HG03280 (cell line): ENCODE data around the gene STARD13.
"Not testable (repeated sequence)": the region's sequence is repeated elsewhere in the genome, so short reads cannot be mapped to it uniquely, and the experiment has no call there.

ENCODE experiments used
- ATAC-seq: cut with Tn5 transposase; IDR thresholded peaks from one replicate; pipeline ENCODE4 v1.9.1; 2021; ENCODE audit warnings: mild to moderate bottlenecking, moderate library complexity; ENCODE audit not compliant: unreplicated experiment

STARD13 gene

GRCh38 chr13:33181264-33181663, 104.3 kb downstream of the STARD13 start:
- no peak for ATAC-seq

DNA sequence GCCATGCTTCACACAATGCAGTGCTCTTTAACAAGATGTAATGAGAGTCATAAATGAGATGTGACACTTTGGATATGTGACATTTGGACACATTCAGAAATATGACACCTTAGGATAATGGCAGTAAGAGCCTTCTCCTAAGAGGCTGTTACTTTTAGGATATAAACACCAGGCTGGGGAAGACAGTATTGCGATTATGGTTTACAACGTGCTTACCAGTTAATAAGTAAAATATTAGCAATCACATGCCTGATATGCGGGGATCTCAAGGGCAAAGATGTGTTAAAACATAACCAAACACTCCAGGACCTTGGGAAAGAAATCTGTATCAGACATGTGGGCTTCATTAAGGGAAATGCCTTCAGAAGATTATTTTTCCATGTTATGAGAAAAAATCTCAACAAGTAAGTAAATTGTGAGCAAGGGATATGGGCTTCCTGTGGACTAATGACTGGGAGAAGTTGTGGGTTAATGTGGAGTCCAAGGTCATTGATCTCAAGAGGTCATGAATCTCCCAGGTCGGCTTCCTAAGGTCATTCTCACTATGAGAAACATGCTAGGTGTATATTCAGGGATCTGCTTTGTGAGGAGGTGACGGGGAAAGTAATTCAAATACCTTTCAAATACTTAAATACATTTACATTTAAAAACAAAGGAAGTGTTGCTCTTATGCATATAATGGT, 105.3 kb downstream of the STARD13 start:
- ATAC-seq = no peak

GRCh38 chr13:33179463-33179862, 106.1 kb downstream of the STARD13 start:
- ATAC-seq = no peak

GRCh38 chr13:33178209-33178840, 107.2 kb downstream of the STARD13 start:
- no peak for ATAC-seq

DNA sequence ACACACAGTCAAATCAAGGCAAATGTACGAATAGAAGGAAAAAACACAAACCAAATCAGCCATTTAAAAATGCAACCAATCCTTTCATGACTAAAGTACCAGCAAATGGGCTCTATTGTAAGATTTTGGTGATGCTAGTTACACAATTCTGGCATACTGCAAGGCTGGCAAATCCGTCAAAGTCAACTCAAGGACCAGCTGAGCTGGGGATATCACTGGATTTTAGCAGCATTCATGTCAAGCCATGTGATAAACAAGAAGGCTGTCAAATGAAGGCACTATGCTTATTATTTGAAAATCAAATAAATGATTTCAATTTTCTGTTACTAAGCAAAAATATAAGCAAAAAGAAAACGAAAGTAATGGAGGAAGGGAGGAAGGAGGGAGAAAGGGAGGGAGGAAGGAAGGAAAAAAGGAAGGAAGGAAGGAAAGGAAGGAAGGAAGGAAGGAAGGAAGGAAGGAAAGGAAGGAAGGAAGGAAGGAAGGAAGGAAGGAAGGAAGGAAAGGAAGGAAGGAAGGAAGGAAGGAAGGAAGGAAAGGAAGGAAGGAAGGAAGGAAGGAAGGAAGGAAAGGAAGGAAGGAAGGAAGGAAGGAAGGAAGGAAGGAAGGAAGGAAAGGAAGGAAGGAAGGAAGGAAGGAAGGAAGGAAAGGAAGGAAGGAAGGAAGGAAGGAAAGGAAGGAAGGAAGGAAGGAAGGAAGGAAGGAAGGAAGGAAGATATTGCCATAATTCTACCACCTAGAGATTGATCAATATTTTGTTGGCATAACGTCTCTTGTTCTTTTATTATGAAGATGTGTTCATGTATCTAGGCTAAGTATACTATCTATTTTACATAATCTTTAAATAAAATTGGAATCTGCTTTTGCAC, 108.0 kb downstream of the STARD13 start:
- not testable (repeated sequence) for ATAC-seq

- no peak for ATAC-seq
These were observed 109.0 kb downstream of the STARD13 start for GRCh38 chr13:33176526-33176925.

DNA sequence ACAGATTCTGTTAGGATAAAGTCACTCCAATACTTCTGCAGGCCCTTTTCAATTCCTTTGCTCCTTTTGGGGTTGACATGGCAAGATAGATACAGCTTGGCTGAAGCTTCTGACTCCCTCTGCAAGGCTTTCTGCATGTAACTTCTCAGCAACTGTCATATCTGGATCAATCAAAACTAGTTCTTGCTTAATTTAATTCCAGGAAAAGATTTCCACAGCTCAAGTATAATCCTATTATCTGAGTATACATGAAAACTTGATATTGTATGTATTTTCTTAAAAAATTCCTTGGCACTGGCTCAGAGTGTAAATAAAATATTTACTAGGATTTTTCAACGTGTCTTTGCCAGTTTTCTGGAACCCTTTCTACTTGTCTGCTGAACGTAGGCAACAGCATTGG, 109.6 kb downstream of the STARD13 start:
- no peak for ATAC-seq

DNA sequence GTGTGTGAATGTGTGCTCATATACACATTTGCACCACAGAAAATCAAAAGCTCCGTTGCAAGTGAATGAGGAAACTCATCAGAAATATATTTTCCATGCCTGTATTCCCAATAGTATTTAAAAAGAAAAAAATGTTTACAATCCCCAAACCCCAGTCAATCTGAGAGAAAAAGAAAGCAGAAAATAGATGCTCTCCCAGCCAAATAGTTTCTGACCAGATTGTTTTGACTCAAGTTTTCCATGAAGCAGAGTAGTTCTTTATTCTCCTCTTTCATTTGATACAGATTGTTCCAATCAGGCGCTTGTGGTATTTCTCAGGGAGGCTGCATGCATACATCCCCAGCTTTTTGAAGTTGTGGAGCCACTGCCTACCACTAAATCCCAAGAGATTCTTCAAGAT, 110.6 kb downstream of the STARD13 start:
- ATAC-seq = no peak

DNA sequence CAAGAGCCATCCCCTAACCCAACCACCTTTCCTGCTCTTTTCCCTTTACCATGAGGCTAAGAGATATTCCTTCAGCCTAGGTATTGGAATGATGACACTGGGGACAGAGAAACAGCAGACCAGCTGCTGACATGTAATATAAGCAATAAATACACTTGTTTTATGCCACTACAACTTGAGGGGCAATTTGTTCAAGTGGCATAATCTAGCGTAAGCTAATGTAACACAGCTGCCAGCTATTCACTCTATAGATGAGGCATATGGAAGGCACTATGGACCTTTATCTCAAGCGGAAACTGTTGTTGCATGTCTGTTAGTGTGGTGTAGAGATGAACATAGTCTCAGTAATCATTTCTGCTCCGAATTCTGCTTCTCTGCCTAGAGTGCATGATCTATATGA, 111.1 kb downstream of the STARD13 start:
- ATAC-seq = no peak

DNA sequence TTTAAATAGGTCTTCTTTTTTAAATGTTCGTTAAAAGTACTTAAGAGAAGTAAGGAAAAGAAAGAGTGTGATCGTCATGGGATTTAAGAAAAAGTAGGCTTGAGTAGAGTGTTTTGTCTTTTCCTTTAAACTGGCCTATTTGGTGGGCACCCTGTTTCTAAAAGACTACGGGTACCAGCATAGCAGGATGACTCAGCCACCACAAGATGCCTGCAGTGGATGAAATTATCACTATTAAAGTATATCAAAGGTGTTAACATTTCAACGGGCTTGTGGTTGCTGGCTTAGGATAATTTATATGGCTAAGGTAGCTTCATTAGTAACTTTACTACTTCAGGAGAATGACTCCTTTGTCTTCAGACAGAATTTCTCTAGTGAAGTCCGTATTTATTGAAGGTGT, 112.6 kb downstream of the STARD13 start:
- no peak for ATAC-seq

DNA sequence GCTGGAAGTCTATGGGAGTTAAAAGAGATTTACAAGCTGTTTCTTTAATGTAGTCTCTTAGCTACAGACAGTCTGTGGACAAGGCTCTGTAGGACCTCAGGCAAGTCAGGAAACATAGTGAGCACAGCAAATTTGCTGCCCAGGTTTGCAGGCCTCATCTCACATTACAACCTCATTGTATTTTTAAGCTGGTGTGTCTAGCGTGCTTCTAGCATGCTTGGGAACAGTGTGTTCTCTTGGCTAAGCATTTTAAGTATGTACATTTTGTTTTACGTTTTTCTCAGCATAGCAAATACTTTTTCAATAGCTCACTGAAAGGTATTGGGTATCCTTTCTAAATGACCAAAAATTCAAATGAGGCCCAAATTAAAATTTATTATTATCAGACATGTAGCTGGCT, 113.2 kb downstream of the STARD13 start:
- ATAC-seq = no peak

GRCh38 chr13:33169273-33169980, 116.1 kb downstream of the STARD13 start:
- no peak for ATAC-seq

DNA sequence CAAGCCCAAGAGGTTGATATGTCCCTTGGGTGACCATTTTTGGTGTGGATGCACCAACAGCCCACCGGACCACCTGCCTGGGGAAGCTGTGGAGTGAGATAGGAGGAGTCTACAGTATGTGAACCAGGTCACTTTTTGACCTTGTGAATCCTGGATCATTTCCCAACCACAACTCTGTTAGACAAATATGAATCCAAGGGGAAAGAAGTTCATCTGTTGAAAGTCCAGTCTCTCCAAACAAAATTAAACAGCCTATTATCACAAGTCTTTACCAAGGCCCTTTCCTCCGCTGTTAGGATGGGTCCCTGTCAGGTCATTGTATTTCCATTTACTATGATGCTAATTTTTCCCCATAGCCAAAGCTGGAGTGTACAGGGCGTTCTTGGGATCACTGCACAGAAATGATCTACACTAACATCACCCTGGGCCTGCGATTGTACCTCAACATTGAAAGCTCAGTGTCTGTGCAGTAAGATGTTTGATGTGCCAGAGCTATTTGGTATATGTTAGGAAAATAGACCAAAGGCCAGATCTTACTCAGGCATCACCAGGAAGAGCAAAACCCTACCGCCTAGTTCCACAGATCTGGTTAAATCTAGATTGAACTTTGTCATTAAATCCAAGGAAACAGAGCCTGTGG, 117.1 kb downstream of the STARD13 start:
- no peak for ATAC-seq

DNA sequence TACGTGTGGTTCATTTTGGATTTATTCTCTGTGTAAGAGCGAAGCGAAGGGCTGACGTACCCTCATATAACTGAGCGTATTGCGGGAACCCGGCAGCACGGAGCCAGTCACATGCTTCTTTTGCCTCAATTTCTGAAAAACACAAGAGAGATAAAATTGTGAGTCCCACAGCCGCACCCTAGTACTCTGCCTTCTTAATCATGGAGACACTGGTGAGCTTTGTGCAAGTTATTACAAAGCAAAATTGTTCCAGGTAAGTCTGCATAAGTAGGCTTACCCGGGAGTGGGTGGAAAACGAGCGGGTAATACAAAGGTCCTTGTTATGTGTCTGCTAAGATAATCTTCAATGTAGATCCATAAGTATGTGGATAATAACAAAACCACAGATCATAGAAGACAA, 118.1 kb downstream of the STARD13 start:
- ATAC-seq = no peak

DNA sequence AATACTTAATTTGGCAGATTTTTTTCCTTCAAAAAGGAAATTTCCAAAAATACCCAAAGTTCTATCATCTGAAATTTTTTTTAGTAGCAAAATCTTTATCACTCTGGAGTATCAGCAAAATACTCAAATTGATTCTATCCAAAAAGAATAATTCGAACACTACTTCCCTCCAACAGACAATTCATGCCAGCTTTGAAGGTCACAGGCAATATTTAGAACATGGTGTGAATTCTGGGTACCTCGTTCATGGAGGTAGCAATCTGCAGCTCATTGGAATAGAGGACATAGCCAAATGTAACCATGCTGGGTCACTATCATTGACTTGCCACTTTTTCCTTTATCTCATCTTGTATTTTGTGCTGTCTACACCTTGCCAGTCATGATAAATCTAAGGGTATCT, 119.8 kb downstream of the STARD13 start:
- no peak for ATAC-seq

- no peak for ATAC-seq
These were observed 121.2 kb downstream of the STARD13 start for GRCh38 chr13:33164331-33164730.

DNA sequence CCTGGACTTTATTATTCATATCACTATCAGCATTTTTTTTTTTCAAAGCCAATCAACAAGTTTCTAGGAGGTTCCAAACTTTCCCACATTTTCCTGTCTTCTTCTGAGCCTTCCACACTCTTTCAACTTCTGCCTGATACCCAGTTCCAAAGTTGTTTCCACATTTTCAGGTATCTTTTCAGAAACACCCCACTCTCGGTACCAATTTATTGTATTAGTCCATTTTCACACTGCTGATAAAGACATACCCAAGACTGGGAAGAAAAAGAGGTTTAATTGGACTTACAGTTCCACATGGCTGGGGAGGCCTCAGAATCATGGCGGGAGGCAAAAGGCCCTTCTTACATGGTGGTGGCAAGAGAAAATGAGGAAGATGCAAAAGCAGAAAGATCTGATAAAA, 122.8 kb downstream of the STARD13 start:
- ATAC-seq = not testable (repeated sequence)

- ATAC-seq = no peak
These were observed 126.7 kb downstream of the STARD13 start for GRCh38 chr13:33158816-33159215.

GRCh38 chr13:33158271-33158670, 127.3 kb downstream of the STARD13 start:
- no peak for ATAC-seq

- no peak for ATAC-seq
These were observed 130.6 kb downstream of the STARD13 start for GRCh38 chr13:33154911-33155310.
